SH-SY5Y (cell line): Measurements from ENCODE around the gene SEMA3D.

Experiments
- GATA2 ChIP-seq: IDR thresholded peaks from 2 replicates; pipeline ENCODE4 v1.6.1; 2011; ENCODE audit warnings: mild to moderate bottlenecking, low read depth, low read length
- GATA3 ChIP-seq: IDR thresholded peaks from 2 replicates; pipeline ENCODE4 v1.6.1; 2011; ENCODE audit warnings: low read depth, mild to moderate bottlenecking, low read length, moderate library complexity

- no peak for TF ChIP-seq GATA3
- TF ChIP-seq GATA2: no peak
Observed at GRCh38 chr7:84997626-84998025, 189.2 kb downstream of the SEMA3D start.
